GM12872 (cell line): Measurements from ENCODE around the gene RFC2.

ENCODE experiments used
- CTCF ChIP-seq: IDR thresholded peaks from 3 replicates; pipeline ENCODE4 v1.5.1; 2011; ENCODE audit warnings: low read depth, mild to moderate bottlenecking, low read length, moderate library complexity; ENCODE audit not compliant: insufficient read depth

Gene RFC2

GRCh38 chr7:74288034-74288881 lies 34.1 kb upstream of the RFC2 start:
- no peak for TF ChIP-seq CTCF

GRCh38 chr7:74287303-74288033 lies 33.3 kb upstream of the RFC2 start:
- TF ChIP-seq CTCF: no peak

GRCh38 chr7:74286131-74286530 lies 31.9 kb upstream of the RFC2 start:
- TF ChIP-seq CTCF: no peak

GRCh38 chr7:74284781-74285259 lies 30.6 kb upstream of the RFC2 start:
- no peak for TF ChIP-seq CTCF

GRCh38 chr7:74283858-74284447 lies 29.8 kb upstream of the RFC2 start:
- TF ChIP-seq CTCF: no peak

- TF ChIP-seq CTCF: no peak
Measured at GRCh38 chr7:74282748-74283459, 28.7 kb upstream of the RFC2 start.

GRCh38 chr7:74280985-74281384 lies 26.8 kb upstream of the RFC2 start:
- no peak for TF ChIP-seq CTCF
